GM10266 (cell line): Measurements from ENCODE around the gene SYNPR.

ENCODE experiments used
- DNase-seq: peaks from one replicate; pipeline ENCODE4 v3.0.0; 2012; ENCODE audit errors: extremely low spot score
- TF ChIP-seq, protein P1 (sequence below): IDR thresholded peaks from 2 replicates; pipeline ENCODE4 v1.5.1; 2012; ENCODE audit warnings: mild to moderate bottlenecking, low read depth; ENCODE audit not compliant: control insufficient read depth, insufficient read depth; ENCODE audit errors: missing control alignments

SYNPR gene

DNA sequence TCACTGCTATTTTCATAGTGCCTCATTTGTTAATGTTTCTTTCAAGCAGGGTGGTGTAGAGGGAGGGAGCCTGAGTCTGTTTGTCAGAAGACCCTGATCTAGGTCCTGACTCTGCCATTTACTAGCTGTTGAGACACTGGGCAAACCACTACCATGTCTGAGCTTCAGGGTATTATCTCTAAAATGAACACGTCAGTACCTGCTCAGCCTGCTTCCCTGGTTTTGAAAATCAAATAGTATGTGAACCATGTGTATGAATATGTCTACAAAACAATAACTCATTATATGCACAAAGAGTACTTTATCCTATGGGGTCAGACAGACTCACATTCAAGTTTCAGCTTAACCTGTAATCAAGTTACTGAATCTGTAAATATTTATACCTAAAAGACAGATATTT, 25.1 kb downstream of the SYNPR start:
- TF ChIP-seq, protein P1, sequence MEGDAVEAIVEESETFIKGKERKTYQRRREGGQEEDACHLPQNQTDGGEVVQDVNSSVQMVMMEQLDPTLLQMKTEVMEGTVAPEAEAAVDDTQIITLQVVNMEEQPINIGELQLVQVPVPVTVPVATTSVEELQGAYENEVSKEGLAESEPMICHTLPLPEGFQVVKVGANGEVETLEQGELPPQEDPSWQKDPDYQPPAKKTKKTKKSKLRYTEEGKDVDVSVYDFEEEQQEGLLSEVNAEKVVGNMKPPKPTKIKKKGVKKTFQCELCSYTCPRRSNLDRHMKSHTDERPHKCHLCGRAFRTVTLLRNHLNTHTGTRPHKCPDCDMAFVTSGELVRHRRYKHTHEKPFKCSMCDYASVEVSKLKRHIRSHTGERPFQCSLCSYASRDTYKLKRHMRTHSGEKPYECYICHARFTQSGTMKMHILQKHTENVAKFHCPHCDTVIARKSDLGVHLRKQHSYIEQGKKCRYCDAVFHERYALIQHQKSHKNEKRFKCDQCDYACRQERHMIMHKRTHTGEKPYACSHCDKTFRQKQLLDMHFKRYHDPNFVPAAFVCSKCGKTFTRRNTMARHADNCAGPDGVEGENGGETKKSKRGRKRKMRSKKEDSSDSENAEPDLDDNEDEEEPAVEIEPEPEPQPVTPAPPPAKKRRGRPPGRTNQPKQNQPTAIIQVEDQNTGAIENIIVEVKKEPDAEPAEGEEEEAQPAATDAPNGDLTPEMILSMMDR: no peak
- no peak for DNase-seq

DNA sequence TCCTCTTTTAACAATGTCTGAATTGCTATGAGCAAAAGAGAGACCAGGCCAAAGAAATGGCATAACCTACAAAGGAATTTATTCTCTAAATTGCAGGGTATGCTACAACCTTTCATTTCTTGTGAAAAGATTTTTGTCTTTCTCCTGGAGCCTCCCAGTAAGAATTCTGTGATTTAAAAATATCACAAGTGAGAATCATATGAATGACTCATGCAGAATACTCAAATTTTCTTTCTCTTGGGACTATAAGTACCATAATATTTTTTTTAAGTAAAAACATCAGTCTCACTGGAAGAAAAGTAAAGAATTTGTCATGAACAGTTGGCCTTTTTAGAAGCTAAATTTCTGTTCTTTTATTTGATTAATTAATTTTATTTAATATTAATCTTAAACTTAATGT, 26.3 kb downstream of the SYNPR start:
- TF ChIP-seq, protein P1: no peak
- DNase-seq: no peak

DNA sequence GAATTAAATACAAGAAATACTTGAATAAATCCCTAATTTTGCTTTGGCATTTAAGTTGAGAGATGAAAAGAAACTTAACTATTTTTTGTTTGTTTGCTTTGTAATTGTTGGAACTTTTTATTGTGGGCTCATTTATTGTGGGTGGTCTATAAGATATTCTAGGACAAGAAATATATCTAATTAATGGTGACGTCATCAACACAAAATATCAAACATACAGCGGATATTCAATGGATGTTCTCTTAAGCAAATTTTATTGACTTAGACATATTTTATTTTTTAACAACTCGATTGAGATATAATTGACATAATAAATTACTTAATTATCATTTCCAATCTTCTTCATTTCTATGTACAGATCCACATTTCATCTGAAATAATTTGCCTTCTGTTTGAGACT, 30.0 kb downstream of the SYNPR start:
- TF ChIP-seq, protein P1: no peak
- DNase-seq: no peak

DNA sequence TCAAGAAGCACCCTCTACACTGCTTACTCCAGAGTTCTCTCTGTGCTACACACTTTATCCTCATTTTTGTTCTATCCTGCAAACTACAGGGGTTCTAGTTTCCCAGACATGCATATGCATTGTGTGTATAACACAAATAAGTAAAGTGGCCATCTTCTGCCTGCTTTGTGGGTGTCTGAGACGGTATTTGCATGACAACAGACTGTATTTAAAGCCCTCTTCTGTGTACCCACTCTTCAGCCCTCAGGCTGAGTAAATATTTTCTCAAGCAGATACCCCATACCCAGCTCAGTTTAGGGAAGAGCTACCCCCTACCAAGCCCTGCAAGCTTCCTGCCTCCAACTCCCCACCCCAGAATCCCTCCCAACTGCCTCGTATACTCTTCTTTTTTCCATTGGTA, 31.7 kb downstream of the SYNPR start:
- no peak for DNase-seq
- TF ChIP-seq, protein P1: no peak

DNA sequence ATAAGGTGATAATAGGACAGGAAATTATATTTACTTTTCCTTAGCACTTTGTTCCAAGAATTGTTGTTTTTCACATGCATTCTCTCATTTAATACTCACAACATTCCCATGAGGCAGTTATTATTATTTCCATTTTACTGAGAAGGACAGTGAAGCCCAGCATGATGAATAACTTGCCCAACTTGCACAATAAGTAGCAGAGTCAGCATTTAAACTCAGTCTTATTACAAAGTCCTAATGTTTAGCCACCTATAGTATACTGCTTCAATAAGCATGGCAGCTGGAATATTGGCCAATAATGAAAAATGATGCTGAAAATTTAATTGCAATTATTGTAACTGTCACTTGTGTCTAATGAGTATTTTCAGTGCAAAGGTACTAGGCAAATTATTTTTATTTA, 45.7 kb downstream of the SYNPR start:
- no peak for DNase-seq
- TF ChIP-seq, protein P1: no peak

DNA sequence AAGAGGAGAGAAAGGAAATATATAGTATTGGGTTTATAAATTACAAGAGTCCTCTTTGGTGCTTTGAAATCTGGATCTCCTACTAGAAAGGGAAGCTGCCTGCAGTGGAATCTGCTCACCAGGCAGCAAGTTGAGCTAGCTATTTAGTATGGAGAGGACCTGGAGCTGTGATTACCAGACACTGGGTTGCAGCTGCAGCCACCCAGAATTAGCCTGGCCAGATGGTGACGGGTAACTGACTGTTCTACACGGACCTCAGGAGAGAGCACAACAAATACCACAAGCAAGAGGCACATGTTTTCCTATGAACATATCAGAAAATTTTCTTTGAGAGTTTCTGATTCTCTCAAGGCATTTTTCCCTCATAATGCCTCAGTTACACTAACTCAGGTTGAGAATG, 46.5 kb downstream of the SYNPR start:
- TF ChIP-seq, protein P1: no peak
- no peak for DNase-seq

DNA sequence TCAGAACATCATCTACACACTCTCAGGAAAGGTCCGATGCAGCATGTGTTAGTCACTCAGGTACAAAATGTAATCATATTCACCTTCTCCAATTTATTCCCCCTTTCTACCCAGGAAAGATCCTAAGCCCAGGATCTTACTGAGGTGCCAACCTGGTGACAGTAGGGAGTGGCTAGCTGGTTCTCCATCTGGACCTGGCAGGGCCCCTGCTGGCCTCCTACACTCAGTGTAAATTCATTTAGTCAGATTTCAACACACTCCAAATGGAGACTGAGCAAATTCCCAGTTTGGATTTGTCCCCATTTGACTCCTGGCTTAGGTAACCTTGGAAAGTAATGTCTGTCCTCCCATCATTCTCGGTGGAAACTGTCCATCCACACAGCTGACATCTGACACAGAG, 47.3 kb downstream of the SYNPR start:
- no peak for DNase-seq
- TF ChIP-seq, protein P1: no peak

DNA sequence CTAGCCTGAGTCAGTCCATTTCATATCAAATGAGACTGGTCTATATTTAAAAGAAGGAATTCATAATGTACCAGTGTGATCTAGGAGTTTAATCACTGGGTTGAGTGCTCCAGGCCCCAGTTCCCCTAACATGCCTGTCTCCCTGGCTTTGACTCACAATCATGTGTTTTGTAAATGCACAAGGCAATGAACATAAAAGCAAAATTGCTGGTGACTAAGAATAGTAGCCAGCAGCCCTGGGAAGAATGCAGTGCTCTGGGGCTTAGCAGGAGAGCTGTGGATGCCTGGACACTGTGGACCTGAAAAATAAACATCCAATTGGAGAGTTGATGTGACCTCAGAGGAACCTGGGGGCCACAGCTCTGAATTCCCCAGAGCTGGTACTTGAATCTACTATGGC, 50.3 kb downstream of the SYNPR start:
- no peak for DNase-seq
- TF ChIP-seq, protein P1: no peak
